Astrocyte (in vitro differentiated cells and primary cell): ENCODE data around the gene SPIB.

Source experiments
- CTCF ChIP-seq: IDR thresholded peaks from 2 replicates; pipeline ENCODE4 v1.5.1; 2011; ENCODE audit warnings: low read depth, mild to moderate bottlenecking, inconsistent platforms, low read length, moderate library complexity; ENCODE audit not compliant: insufficient read depth
- EZH2 ChIP-seq: IDR thresholded peaks from 2 replicates; pipeline ENCODE4 v1.6.1; 2012; ENCODE audit warnings: mild to moderate bottlenecking, low read length, inconsistent platforms; ENCODE audit not compliant: insufficient read depth

- TF ChIP-seq CTCF: no peak
- TF ChIP-seq EZH2: no peak
Observed at GRCh38 chr19:50451223-50451534, 32.4 kb downstream of the SPIB start.
